ENCODE results near the gene HCAR2.
"Not testable (repeated sequence)": the region's sequence is repeated elsewhere in the genome, so short reads cannot be mapped to it uniquely, and the experiment has no call there.

HCAR2 gene

DNA sequence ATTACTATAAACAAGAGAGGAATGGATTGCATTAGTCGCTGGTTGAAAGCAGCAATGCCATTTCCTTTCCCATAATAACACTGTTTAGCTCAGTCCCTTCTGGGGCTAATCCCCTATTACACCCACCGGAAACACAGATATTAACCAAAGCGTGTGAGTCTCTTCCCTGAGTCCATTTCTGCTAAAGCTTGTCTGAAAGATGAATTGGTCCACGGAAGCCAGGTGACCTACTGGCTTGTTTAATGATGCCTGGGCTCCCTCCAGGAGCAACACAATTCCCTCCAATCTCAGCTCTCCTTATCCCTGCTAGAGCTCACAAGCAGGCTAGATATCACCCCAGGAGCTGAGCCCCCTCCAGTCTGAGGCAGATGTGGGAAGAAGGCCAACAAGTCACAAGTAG, 1.7 kb downstream of the HCAR2 start:
- H3K4me3 ChIP-seq (ENCODE audit: low read depth, low read length) = not testable (repeated sequence)

DNA sequence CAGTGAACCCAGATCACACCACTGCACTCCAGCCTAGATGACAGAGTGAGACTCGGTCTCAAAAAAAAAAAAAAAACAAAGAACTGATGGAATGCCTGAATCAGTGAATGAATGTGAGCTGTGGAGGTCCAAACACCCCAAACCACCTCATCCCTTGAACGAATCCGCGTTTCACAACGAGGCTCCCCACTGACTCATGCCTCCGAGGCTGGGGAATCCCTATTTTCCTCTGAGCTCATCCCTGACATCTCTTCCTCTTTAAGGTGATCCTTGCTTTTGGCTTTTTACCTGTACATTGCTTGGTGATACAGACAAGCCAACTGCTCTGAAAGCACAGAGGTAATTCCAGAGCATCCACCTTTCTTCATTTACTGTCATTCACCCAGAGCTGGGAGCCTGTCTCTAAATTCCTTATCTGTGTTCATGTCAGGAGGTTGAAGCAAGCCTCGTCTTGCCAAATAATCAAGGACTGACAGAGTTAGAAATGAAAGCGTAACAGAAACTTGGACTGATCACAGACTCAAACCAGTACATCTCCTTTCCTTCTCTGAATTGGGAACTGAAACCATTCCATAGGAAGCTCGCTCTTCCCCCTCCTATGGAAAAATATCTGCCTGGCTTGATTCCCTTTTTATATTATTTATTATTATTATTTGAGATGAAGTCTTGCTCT, 3.0 kb downstream of the HCAR2 start:
- not testable (repeated sequence) for DNase-seq (ENCODE audit: low read depth); H3K4me3 ChIP-seq (ENCODE audit: low read depth, low read length)

More for the DNA sequence above, 1.7 kb downstream of the HCAR2 start:
- DNase-seq (ENCODE audit: low read depth) = not testable (repeated sequence)

DNA sequence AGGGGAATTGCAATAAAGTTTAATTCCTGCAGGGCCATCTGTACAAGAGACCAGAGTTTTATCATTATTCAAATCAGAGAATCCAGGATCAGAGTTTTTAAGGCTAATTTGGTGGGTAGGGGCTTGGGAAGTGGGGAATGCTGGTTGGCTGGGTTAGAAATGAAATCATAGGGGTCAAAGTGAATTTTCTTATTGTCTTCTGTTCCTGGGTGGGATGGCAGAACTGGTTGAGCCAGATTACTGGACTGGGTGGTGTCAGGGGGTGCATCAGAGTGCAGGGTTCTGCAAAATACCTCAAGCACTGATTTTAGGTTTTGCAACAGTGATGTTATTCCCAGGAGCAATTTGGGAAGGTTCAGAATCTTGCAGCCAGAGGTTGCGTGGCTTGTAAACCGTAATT, 6.2 kb downstream of the HCAR2 start:
- not testable (repeated sequence) for H3K4me3 ChIP-seq (ENCODE audit: low read depth, low read length); DNase-seq (ENCODE audit: low read depth)

DNA sequence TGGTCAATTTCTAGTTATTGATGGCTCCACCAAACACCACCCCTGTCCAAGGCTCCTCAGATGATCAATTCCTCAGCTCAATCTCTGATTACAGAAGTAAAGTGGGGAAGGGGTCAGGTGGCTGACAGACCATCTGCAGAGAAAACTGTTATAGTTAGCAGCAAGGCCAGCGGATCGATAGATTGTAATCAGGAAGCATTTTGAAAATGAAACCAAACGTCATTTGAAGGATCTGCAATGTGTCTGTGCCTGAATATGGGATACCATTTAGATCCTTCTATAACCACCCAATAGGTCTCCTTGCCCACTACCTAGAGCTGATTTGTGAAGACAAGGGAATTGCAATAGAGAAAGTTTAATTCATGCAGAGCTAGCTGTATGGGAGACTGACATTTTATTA, 11.6 kb downstream of the HCAR2 start:
- TF ChIP-seq, protein P1, sequence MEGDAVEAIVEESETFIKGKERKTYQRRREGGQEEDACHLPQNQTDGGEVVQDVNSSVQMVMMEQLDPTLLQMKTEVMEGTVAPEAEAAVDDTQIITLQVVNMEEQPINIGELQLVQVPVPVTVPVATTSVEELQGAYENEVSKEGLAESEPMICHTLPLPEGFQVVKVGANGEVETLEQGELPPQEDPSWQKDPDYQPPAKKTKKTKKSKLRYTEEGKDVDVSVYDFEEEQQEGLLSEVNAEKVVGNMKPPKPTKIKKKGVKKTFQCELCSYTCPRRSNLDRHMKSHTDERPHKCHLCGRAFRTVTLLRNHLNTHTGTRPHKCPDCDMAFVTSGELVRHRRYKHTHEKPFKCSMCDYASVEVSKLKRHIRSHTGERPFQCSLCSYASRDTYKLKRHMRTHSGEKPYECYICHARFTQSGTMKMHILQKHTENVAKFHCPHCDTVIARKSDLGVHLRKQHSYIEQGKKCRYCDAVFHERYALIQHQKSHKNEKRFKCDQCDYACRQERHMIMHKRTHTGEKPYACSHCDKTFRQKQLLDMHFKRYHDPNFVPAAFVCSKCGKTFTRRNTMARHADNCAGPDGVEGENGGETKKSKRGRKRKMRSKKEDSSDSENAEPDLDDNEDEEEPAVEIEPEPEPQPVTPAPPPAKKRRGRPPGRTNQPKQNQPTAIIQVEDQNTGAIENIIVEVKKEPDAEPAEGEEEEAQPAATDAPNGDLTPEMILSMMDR (IDR thresholded peaks at IDR 0.05; ENCODE audit: low read depth, low read length, missing control alignments) = no peak
- DNase-seq (ENCODE audit: low read depth) = no peak
- H3K4me3 ChIP-seq (ENCODE audit: low read depth, low read length) = no peak overlapping the region

DNA sequence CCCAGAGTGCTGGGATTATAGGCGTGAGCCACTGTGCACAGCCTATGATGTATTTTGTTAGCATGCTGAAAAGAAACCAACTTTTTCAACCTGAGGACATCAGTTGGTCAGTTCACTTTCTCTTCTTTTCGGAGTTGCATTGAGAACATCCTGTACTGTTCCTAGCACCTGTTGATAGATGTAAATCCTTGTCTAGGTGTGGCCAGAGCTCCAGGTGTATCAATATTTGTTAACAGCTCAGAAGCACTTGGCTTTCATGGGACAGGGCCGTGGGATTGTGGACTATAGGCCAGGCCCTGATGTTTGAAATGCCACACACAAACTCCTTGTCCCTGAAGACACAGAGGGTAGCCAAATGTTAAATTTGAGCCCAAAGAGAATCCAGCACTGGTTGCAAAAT, 14.9 kb downstream of the HCAR2 start:
- H3K4me3 ChIP-seq (ENCODE audit: low read depth, low read length) = no peak overlapping the region

DNA sequence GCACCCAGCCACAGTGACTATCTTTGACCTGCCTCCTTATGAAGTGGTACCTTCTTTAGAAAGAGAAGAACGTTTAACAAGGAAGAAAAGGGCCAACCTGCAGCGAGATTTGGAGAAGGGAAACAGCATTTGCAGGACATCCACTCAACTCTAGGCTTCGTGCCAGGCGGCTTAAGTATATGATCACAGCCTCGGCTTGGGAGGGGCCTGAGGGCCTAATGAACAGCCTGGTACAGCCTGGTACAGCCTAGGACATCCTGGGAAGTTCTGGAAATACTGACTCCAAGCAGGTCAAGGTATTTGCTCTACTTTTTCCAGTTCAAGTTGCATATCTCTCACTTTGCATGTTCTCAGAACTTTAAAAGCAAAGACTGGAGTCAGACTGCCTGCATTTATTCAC, 16.1 kb downstream of the HCAR2 start:
- no peak overlapping the region for H3K4me3 ChIP-seq (ENCODE audit: low read depth, low read length)
- no peak for DNase-seq (ENCODE audit: low read depth)
- TF ChIP-seq, protein P1 (IDR thresholded peaks at IDR 0.05; ENCODE audit: low read depth, low read length, missing control alignments) = no peak

More for the DNA sequence above, 14.9 kb downstream of the HCAR2 start:
- TF ChIP-seq, protein P1 (IDR thresholded peaks at IDR 0.05; ENCODE audit: low read depth, low read length, missing control alignments) = no peak
- no peak for DNase-seq (ENCODE audit: low read depth)

DNA sequence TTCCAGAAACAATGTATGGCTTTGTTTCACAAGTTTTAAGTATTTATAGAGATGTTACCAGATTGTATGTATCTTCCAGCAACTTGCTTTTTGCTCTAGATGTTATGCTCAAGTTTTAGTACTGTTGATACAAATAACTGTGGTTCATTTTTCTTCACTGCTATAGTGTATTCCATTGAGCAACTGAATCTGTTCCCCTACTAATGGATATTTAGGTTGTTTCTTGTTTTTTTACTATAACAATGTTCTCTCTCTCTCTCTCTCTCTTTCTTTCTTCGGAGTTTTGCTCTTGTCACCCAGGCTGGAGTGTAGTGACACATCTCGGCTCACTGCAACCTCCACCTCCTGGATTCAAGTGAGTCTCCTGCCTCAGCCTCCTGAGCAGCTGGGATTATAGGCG, 16.6 kb downstream of the HCAR2 start:
- TF ChIP-seq, protein P1 (IDR thresholded peaks at IDR 0.05; ENCODE audit: low read depth, low read length, missing control alignments) = no peak
- no peak overlapping the region for H3K4me3 ChIP-seq (ENCODE audit: low read depth, low read length)
- no peak for DNase-seq (ENCODE audit: low read depth)

DNA sequence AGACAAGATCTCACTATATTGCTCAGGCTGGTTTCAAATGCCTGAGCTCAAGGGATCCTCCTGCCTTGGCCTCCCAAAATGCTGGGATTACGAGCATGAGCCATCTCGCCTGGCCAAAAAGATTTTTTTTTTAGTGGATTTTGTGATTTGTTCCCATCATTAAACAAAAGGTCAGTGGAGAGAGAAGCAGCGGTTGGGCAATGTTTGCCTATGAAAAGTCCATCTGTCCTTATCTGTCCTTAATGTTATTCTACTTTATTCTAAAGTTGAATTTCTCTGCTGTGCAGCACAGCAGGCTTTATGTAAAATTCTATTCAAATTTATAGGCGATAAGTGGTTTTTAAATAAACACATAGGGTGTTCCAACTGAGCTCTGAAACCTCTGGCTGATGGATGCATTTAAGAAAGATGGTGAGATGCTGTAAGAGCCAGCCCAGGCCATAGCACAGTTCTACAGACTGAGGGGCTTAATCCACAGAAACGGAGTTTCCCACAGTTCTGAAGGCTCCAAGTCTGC, 18.8 kb downstream of the HCAR2 start:
- TF ChIP-seq, protein P1 (IDR thresholded peaks at IDR 0.05; ENCODE audit: low read depth, low read length, missing control alignments) = no peak
- H3K4me3 ChIP-seq (ENCODE audit: low read depth, low read length) = no peak overlapping the region
- DNase-seq (ENCODE audit: low read depth) = no peak

Data from GM12864 (cell line).